Activated CD8-positive, alpha-beta T cell treated with anti-CD3 and anti-CD28 coated beads for 36 hours (primary cell): ENCODE measurements around the gene MGMT. TPM values are rescaled to one million over a fixed set of nuclear protein-coding genes. Genes with fewer than 3 reads are reported as not detected.

Experiments
- ATAC-seq: fragments of 200-7000 bp; cut with Tn5 transposase; one replicate; pipeline ENCODE4 v1.10.0; 2021; ENCODE audit warnings: mild to moderate bottlenecking, moderate library complexity
- CTCF ChIA-PET: fragments of 350-600 bp; sonication (Branson Sonifier 250); formaldehyde crosslinking; loops from one replicate; lab custom pipeline; 2021; ENCODE audit warnings: antibody characterized with exemption; lab: Charles Lee
- POLR2A ChIA-PET: fragments of 350-600 bp; sonication (Branson Sonifier 250); formaldehyde crosslinking; loops from one replicate; lab custom pipeline; 2021; ENCODE audit warnings: antibody characterized with exemption; lab: Charles Lee
- DNase-seq: peaks from one replicate; pipeline ENCODE4 v3.0.0-alpha.2; 2020
- H3K27ac Mint-ChIP-seq: one replicate; pipeline ENCODE4 v1.8.0; 2021; ENCODE audit warnings: mild to moderate bottlenecking, mixed read lengths
- H3K27me3 Mint-ChIP-seq: one replicate; pipeline ENCODE4 v1.8.0; 2021; ENCODE audit warnings: mixed read lengths
- H3K36me3 Mint-ChIP-seq: one replicate; pipeline ENCODE4 v1.8.0; 2021; ENCODE audit warnings: low read depth, mixed read lengths
- H3K4me1 Mint-ChIP-seq: one replicate; pipeline ENCODE4 v1.8.0; 2021; ENCODE audit warnings: low read depth, mixed read lengths
- H3K4me3 Mint-ChIP-seq: one replicate; pipeline ENCODE4 v1.8.0; 2021; ENCODE audit warnings: mild to moderate bottlenecking, moderate library complexity, mixed read lengths
- H3K9me3 Mint-ChIP-seq: one replicate; pipeline ENCODE4 v1.8.0; 2021; ENCODE audit warnings: mixed read lengths
- intact Hi-C: fragments of 100-400 bp; cut with micrococcal nuclease; formaldehyde crosslinking; loops from one replicate; pipeline ENCODE4 v1.10.0; 2022
- total RNA-seq, 2 experiments: library from RNA; stranded (reverse); gene quantifications; one replicate each; pipeline ENCODE4 v1.2.3, GENCODE V29; 2021
- TF ChIP-seq, protein P1 (sequence below): fragments of 200-600 bp; IDR thresholded peaks from one replicate; pipeline ENCODE4 v1.8.0; 2022; ENCODE audit warnings: antibody characterized with exemption, mild to moderate bottlenecking

The MGMT gene
- total RNA-seq, 2 experiments from 2014 or later = 16.2 to 17.0 TPM

DNA sequence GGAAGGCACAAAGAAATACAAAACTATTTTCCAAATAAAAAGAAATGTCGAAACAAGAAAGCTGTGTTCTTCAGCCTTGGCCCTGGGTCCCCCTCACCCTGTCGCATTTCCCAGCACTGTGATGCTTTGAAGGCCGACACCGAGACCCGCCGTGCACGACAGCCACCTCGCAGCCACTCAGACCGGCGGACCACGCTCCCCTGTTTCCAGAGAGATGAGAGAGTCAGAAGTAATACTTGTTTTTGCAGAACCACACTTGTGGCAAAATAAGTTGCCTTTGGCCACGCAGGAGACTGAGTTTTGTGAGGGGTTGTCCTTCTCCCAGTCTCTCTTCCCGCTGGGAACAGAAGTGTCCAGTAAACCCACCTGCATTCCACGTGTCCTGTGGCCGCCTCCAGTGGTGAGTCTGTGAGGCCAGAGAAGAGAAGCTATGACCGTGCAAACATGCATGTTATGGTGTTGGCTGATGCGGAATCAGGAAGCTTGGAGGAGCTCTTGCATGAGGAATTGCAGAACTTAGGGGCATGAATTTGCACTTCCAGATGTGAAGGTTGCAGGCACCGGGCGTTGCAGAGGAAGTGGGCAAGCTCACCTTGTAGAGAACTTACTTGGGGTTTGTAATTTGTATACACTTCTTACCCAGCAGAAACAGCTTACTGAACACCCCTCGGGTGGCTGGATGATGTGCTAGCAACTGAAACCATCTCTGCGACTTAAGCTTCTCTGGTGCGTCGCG is 302.5 kb downstream of the MGMT start:
- H3K9me3 Mint-ChIP-seq = peaks cover 10% of the 10 kb centered on the region
- peaks cover 44% of the 10 kb centered on the region for H3K36me3 Mint-ChIP-seq
- H3K27me3 Mint-ChIP-seq = no peaks in the 10 kb centered on the region
- H3K4me1 Mint-ChIP-seq = no peaks in the 10 kb centered on the region
- no peak overlapping the region for H3K4me3 Mint-ChIP-seq
- ChIA-PET CTCF (no interaction called here), POLR2A (no interaction called here)
- ATAC-seq = no peak
- intact Hi-C loops = no loop called here
- no peak for DNase-seq
- TF ChIP-seq, protein P1, sequence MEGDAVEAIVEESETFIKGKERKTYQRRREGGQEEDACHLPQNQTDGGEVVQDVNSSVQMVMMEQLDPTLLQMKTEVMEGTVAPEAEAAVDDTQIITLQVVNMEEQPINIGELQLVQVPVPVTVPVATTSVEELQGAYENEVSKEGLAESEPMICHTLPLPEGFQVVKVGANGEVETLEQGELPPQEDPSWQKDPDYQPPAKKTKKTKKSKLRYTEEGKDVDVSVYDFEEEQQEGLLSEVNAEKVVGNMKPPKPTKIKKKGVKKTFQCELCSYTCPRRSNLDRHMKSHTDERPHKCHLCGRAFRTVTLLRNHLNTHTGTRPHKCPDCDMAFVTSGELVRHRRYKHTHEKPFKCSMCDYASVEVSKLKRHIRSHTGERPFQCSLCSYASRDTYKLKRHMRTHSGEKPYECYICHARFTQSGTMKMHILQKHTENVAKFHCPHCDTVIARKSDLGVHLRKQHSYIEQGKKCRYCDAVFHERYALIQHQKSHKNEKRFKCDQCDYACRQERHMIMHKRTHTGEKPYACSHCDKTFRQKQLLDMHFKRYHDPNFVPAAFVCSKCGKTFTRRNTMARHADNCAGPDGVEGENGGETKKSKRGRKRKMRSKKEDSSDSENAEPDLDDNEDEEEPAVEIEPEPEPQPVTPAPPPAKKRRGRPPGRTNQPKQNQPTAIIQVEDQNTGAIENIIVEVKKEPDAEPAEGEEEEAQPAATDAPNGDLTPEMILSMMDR = no peak
- H3K27ac Mint-ChIP-seq = no peak overlapping the region

DNA sequence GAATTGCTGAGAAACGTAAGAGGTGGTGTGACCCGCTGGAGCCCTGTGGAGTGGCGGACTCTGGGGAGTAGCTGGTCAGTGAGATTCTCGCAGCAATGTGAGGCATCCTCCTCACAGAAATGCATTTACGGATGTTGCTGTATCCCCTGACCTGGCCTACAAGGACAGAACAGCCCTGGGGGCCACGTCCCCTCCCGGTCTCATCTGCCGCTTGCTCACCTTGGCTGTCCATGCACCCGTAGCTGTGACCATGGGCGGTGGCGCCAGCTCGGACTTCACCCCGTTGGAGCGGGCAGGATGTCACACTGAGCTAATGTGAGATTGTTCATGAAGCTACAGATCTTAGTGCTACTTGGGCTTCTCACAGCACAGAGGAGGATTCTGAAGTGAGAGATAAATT is 303.2 kb downstream of the MGMT start:
- DNase-seq (no peak), ATAC-seq (no peak)
- TF ChIP-seq, protein P1 = no peak
- ChIA-PET POLR2A (no interaction called here), CTCF (no interaction called here)
- Mint-ChIP-seq H3K4me3 (no peak overlapping the region), H3K4me1 (no peaks in the 10 kb centered on the region), H3K27ac (no peak overlapping the region), H3K9me3 (peaks cover 10% of the 10 kb centered on the region), H3K27me3 (no peaks in the 10 kb centered on the region), H3K36me3 (peaks cover 42% of the 10 kb centered on the region)
- intact Hi-C loops = no loop called here

DNA sequence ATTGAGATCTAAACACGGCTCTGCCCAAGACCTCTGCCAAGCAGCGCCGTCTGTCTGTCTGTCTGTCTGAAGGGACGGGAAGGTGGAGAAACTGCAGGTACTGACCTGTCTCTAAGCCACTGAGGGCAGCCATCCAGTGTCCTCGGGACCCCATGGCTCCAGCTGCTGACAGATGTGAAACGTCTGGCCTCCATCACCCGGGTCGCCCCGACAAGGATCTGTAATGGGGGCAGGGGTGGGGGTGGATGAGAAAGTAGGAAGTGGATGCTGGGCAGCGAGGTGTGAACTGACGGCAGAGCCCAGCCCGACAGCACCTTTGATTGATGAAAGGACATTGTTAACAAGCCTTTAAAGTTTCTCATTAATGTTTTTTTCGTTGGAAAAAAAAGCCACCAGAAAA is 304.0 kb downstream of the MGMT start:
- DNase-seq (no peak), ATAC-seq (no peak)
- CTCF ChIA-PET = no interaction called here
- TF ChIP-seq, protein P1 = no peak
- Mint-ChIP-seq H3K27ac (no peak overlapping the region), H3K9me3 (peaks cover 12% of the 10 kb centered on the region), H3K36me3 (peaks cover 41% of the 10 kb centered on the region), H3K27me3 (no peaks in the 10 kb centered on the region), H3K4me3 (no peak overlapping the region), H3K4me1 (no peaks in the 10 kb centered on the region)
- intact Hi-C loops = no loop called here
- POLR2A ChIA-PET = no interaction called here

DNA sequence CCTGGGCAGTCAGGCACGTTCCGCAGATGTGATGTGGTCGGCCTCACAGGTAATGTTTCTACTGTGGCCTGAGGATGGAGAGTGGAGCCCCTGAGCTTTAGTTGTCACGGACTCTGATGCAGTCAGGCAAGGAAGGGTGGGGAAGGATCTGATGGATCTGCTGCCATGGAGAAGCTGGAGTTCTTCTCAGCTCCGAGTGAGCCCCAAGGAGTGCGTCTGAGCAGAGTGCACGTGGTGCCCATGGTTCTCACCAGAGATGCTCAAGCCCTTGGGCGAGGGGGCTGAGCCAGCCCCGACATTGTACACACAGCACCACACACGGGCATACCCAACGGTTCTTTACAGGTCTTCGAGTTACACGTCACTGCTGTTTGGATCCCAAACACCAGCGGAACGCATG is 304.5 kb downstream of the MGMT start:
- intact Hi-C loops = no loop called here
- TF ChIP-seq, protein P1 = no peak
- ATAC-seq (no peak), DNase-seq (no peak)
- no peaks in the 10 kb centered on the region for H3K4me1 Mint-ChIP-seq
- no peak overlapping the region for H3K27ac Mint-ChIP-seq
- no peak overlapping the region for H3K4me3 Mint-ChIP-seq
- POLR2A ChIA-PET = no interaction called here
- H3K27me3 Mint-ChIP-seq = no peaks in the 10 kb centered on the region
- peaks cover 37% of the 10 kb centered on the region for H3K36me3 Mint-ChIP-seq
- CTCF ChIA-PET = no interaction called here
- H3K9me3 Mint-ChIP-seq = peaks cover 15% of the 10 kb centered on the region

DNA sequence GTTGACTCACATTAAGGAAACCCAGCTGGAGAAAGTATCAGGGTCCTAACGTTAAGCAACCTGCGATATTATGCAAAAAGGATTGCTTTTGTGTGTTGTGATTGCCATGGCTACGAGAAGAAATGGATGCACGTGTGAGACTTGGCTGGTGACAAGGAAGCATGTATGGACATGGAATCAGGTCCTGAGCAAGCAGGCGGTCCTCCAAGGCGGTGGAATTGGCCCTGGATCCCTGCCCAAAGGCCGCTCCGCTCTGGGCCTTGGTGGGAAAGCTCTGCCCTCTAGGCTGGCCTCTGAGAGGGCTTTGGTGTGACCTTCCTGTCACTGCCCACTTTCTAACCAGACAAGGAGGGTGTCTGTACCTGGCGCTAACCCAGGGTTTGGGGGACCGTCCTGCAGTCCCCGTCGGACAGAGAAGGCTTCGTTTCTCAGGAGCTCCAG is 305.0 kb downstream of the MGMT start:
- TF ChIP-seq, protein P1 = no peak
- Mint-ChIP-seq H3K27me3 (no peaks in the 10 kb centered on the region), H3K27ac (no peak overlapping the region), H3K4me1 (no peaks in the 10 kb centered on the region), H3K36me3 (peaks cover 37% of the 10 kb centered on the region), H3K9me3 (peaks cover 20% of the 10 kb centered on the region), H3K4me3 (no peak overlapping the region)
- DNase-seq (no peak), ATAC-seq (no peak)
- ChIA-PET POLR2A (no interaction called here), CTCF (no interaction called here)
- intact Hi-C loops = no loop called here
